Body of pancreas (tissue), 4 donors: ENCODE results near the gene CTSK.

ENCODE experiments used
- POLR2A ChIP-seq, 3 donors: fragments of 450-650 bp; IDR thresholded peaks; one replicate each; pipeline ENCODE4 v1.6.1; 2016; ENCODE audit warnings: antibody characterized with exemption in 3 of 3, mild to moderate bottlenecking in 2 of 3
- TF ChIP-seq, protein P1 (sequence below), 7 experiments: fragments of 450-650 bp in 4 of 7; fragments of 200-600 bp in 3 of 7; sonication (generic) in 3 of 7; IDR thresholded peaks; one replicate each; pipeline ENCODE4 v1.5.1; 2016 to 2019; ENCODE audit warnings: antibody characterized with exemption in 7 of 7

DNA sequence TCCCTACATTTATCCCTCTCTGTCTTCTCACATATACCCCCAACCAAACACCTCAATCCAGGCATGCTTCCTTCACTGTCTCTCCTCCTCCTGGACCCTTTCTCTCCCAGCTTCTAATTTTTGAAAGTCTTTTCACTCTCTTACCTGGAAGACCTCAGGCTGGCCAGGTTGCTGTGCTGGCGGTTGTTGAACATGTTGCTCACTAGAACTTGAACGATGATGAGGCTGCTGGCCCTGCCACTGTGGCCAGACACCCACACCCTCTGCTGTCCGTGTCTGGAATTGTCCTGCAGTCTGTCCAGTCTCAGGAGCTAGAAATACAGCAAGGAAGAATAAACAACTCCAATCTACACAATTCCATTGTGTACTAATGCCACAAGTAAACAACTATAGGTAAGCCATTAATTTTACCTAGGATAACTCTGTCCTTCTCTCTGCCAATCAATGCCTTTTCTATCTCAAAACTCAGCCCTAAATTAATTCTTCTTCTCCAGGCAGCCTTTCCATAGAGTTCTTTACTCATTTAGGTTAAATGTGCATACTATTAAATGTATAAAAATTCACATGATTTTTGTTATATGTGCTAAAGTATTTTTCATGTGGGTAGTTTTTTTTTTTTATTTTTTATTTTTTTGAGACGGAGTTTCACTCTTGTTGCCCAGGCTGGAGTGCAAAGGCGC, 5.1 kb upstream of the CTSK start:
- no peak for TF ChIP-seq POLR2A (IDR thresholded peaks at IDR 0.05)
- TF ChIP-seq, protein P1, sequence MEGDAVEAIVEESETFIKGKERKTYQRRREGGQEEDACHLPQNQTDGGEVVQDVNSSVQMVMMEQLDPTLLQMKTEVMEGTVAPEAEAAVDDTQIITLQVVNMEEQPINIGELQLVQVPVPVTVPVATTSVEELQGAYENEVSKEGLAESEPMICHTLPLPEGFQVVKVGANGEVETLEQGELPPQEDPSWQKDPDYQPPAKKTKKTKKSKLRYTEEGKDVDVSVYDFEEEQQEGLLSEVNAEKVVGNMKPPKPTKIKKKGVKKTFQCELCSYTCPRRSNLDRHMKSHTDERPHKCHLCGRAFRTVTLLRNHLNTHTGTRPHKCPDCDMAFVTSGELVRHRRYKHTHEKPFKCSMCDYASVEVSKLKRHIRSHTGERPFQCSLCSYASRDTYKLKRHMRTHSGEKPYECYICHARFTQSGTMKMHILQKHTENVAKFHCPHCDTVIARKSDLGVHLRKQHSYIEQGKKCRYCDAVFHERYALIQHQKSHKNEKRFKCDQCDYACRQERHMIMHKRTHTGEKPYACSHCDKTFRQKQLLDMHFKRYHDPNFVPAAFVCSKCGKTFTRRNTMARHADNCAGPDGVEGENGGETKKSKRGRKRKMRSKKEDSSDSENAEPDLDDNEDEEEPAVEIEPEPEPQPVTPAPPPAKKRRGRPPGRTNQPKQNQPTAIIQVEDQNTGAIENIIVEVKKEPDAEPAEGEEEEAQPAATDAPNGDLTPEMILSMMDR (IDR thresholded peaks at IDR 0.05): peak in 6 of 7 experiments; percentile 34 to 72 (median 59)
